Neural progenitor cell (in vitro differentiated cells): ENCODE results near the gene C1orf185. TPM values are rescaled to one million over a fixed set of nuclear protein-coding genes. Genes with fewer than 3 reads are reported as not detected.

ENCODE experiments used
- DNase-seq: peaks from one replicate; pipeline ENCODE4 v3.0.0-alpha.2; 2016; ENCODE audit warnings: low spot score
- H2AFZ ChIP-seq: fragments of 200-600 bp; sonication (generic); replicated peaks from 2 replicates; pipeline ENCODE4 v1.6.1; 2016; ENCODE audit warnings: antibody characterized with exemption
- H3F3A ChIP-seq: fragments of 200-600 bp; sonication (generic); 2 replicates; pipeline ENCODE4 v1.6.1; 2016; ENCODE audit warnings: antibody characterized with exemption, low read depth
- H3K27ac ChIP-seq: fragments of 200-600 bp; sonication (generic); 2 replicates; pipeline ENCODE4 v1.5.1; 2016; ENCODE audit warnings: mild to moderate bottlenecking
- H3K27me3 ChIP-seq: fragments of 200-600 bp; sonication (generic); 2 replicates; pipeline ENCODE4 v1.6.1; 2016; ENCODE audit warnings: mild to moderate bottlenecking, moderate library complexity
- H3K36me3 ChIP-seq: fragments of 200-600 bp; sonication (generic); 2 replicates; pipeline ENCODE4 v1.5.1; 2016
- H3K4me1 ChIP-seq: fragments of 200-600 bp; sonication (generic); 2 replicates; pipeline ENCODE4 v1.6.1; 2016; ENCODE audit warnings: mixed run types
- H3K4me2 ChIP-seq: fragments of 200-600 bp; sonication (generic); 2 replicates; pipeline ENCODE4 v1.6.1; 2016
- H3K4me3 ChIP-seq: fragments of 200-600 bp; sonication (generic); 2 replicates; pipeline ENCODE4 v1.5.1; 2016
- H3K79me2 ChIP-seq: fragments of 200-600 bp; sonication (generic); 2 replicates; pipeline ENCODE4 v1.6.1; 2016; ENCODE audit warnings: low read depth
- H3K9ac ChIP-seq: fragments of 200-600 bp; sonication (generic); 2 replicates; pipeline ENCODE4 v1.6.1; 2016
- H3K9me3 ChIP-seq: fragments of 200-600 bp; sonication (generic); 2 replicates; pipeline ENCODE4 v1.5.1; 2016; ENCODE audit warnings: low read depth
- H4K20me1 ChIP-seq: fragments of 200-600 bp; sonication (generic); 2 replicates; pipeline ENCODE4 v1.6.1; 2016; ENCODE audit warnings: low read depth
- H3K27ac Mint-ChIP-seq: 3 replicates; pipeline ENCODE4 v1.8.0; 2021; ENCODE audit warnings: mixed read lengths
- H3K27me3 Mint-ChIP-seq: 2 replicates; pipeline ENCODE4 v1.8.0; 2022; ENCODE audit warnings: low read depth, mild to moderate bottlenecking, inconsistent platforms, moderate library complexity, mixed read lengths; ENCODE audit not compliant: insufficient read depth
- H3K36me3 Mint-ChIP-seq: 3 replicates; pipeline ENCODE4 v1.8.0; 2021; ENCODE audit warnings: mixed read lengths
- H3K4me1 Mint-ChIP-seq: 3 replicates; pipeline ENCODE4 v1.8.0; 2021; ENCODE audit warnings: mixed read lengths
- H3K4me3 Mint-ChIP-seq: 3 replicates; pipeline ENCODE4 v1.8.0; 2021; ENCODE audit warnings: mild to moderate bottlenecking, moderate library complexity, mixed read lengths
- H3K9me3 Mint-ChIP-seq: 3 replicates; pipeline ENCODE4 v1.8.0; 2020; ENCODE audit warnings: mixed read lengths
- EZH2 ChIP-seq: fragments of 200-600 bp; sonication (generic); IDR thresholded peaks from 2 replicates; pipeline ENCODE4 v1.6.1; 2017; ENCODE audit warnings: antibody characterized with exemption, mild to moderate bottlenecking, moderate library complexity
- EZH2phosphoT487 ChIP-seq: fragments of 200-600 bp; sonication (generic); IDR thresholded peaks from 2 replicates; pipeline ENCODE4 v1.6.1; 2017; ENCODE audit warnings: antibody characterized with exemption
- total RNA-seq: library from RNA; depleted of rRNA; stranded (reverse); fragments of >200 nt; gene quantifications from 2 replicates; pipeline ENCODE4 v1.2.3, GENCODE V29; 2015; ENCODE audit warnings: low replicate concordance
- TF ChIP-seq, protein P1 (sequence below): fragments of 200-600 bp; sonication (generic); IDR thresholded peaks from 2 replicates; pipeline ENCODE4 v1.5.1; 2017; ENCODE audit warnings: antibody characterized with exemption, mild to moderate bottlenecking

Gene C1orf185
- total RNA-seq, 1 donor from 2014 or later, result not detected

DNA sequence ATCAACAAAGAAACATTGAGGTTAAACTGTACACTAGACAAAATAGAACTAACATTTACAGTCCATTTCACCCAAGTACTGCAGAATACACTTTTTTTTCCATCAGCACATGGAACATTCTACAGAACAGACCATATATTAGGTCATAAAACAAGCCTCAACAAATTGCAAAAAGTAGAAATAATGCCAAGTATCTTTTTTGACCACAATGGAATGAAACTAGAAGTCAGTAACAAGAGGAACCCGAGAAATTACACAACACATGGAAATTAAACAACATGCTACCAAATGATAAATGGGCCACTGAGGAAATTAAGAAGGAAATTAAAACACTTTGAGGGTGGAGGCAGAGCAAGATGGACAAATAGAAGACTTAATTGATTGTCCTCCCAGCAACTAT is 8.4 kb upstream of the C1orf185 start:
- H3K4me3 Mint-ChIP-seq, result no peak overlapping the region
- Histone ChIP-seq H3K79me2 (no peaks in the 10 kb centered on the region), H2AFZ (no peak overlapping the region), H3K27me3 (no peaks in the 10 kb centered on the region), H3K9me3 (no peaks in the 10 kb centered on the region), H3K4me2 (no peak overlapping the region), H3K4me3 (no peak overlapping the region), H4K20me1 (no peaks in the 10 kb centered on the region), H3K36me3 (no peaks in the 10 kb centered on the region), H3K27ac (no peak overlapping the region), H3K9ac (no peak overlapping the region), H3K4me1 (no peaks in the 10 kb centered on the region), H3F3A (no peaks in the 10 kb centered on the region)
- no peaks in the 10 kb centered on the region for H3K36me3 Mint-ChIP-seq
- H3K4me1 Mint-ChIP-seq, result no peaks in the 10 kb centered on the region
- TF ChIP-seq, protein P1, sequence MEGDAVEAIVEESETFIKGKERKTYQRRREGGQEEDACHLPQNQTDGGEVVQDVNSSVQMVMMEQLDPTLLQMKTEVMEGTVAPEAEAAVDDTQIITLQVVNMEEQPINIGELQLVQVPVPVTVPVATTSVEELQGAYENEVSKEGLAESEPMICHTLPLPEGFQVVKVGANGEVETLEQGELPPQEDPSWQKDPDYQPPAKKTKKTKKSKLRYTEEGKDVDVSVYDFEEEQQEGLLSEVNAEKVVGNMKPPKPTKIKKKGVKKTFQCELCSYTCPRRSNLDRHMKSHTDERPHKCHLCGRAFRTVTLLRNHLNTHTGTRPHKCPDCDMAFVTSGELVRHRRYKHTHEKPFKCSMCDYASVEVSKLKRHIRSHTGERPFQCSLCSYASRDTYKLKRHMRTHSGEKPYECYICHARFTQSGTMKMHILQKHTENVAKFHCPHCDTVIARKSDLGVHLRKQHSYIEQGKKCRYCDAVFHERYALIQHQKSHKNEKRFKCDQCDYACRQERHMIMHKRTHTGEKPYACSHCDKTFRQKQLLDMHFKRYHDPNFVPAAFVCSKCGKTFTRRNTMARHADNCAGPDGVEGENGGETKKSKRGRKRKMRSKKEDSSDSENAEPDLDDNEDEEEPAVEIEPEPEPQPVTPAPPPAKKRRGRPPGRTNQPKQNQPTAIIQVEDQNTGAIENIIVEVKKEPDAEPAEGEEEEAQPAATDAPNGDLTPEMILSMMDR, result no peak
- TF ChIP-seq EZH2phosphoT487, result no peak
- no peak for TF ChIP-seq EZH2
- H3K27me3 Mint-ChIP-seq, result no peaks in the 10 kb centered on the region
- H3K27ac Mint-ChIP-seq, result no peak overlapping the region
- H3K9me3 Mint-ChIP-seq, result peaks cover 2% of the 10 kb centered on the region
- no peak for DNase-seq

DNA sequence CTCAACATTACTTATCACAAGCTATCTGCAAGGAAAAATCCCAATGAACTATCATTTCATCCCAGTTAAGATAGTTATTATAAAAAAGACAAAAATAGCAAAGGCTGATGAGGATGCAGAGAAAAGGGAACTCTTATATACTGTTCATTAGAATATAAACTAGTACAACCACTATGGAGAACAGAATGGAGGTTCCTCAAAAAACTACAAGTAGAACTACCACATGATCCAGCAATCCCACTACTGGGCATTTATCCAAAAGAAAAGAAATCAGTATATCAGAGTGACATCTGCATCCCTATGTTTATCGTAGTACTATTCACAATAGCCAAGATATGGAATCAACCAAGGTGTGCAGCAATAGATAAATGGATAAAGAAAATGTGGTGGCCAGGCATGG is 4.9 kb upstream of the C1orf185 start:
- no peak overlapping the region for H2AFZ ChIP-seq
- H3F3A ChIP-seq, result no peaks in the 10 kb centered on the region
- no peak overlapping the region for H3K4me2 ChIP-seq
- no peaks in the 10 kb centered on the region for H4K20me1 ChIP-seq
- no peak overlapping the region for H3K9ac ChIP-seq
- Mint-ChIP-seq H3K36me3 (no peaks in the 10 kb centered on the region), H3K9me3 (no peaks in the 10 kb centered on the region), H3K4me1 (no peaks in the 10 kb centered on the region), H3K27me3 (no peaks in the 10 kb centered on the region), H3K27ac (no peak overlapping the region), H3K4me3 (no peak overlapping the region)
- H3K79me2 ChIP-seq, result no peaks in the 10 kb centered on the region
- no peak overlapping the region for H3K4me3 ChIP-seq
- no peaks in the 10 kb centered on the region for H3K36me3 ChIP-seq
- no peak overlapping the region for H3K27ac ChIP-seq
- no peaks in the 10 kb centered on the region for H3K9me3 ChIP-seq
- no peaks in the 10 kb centered on the region for H3K27me3 ChIP-seq
- no peak for DNase-seq
- H3K4me1 ChIP-seq, result no peaks in the 10 kb centered on the region
- TF ChIP-seq EZH2 (no peak), EZH2phosphoT487 (no peak)
- TF ChIP-seq, protein P1, result no peak

DNA sequence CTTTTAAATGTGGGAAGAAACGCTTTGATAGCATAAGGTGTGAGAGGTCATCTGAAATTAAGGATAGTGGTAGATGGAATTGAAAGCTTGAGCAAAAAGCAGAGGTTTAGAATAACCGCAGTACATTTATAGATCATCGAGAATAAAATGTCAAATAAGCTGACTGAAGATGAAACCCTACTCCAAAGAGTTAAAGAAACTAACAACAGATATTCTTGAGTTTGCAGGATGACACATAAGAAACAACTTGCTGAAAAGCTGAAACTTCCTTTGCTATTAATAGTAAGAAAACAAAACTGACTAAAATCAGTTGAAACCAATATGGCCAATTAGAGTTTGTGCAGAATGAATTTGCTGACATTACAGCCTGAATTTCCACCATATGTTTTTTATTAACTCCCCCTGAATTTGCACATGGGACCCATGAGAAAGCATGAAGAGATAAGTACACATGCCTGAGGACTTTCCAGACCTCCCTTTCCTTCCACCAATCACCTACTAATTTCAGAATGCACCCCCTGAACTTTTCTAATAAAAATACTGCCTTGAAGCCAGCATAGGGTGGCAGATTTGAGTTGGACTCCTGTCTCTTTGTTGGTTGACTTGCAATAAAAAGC is 1.7 kb upstream of the C1orf185 start:
- H4K20me1 ChIP-seq, result no peaks in the 10 kb centered on the region
- H3K9me3 Mint-ChIP-seq, result no peaks in the 10 kb centered on the region
- TF ChIP-seq, protein P1, result no peak
- TF ChIP-seq EZH2phosphoT487 (no peak), EZH2 (no peak)
- H3K27me3 ChIP-seq, result no peaks in the 10 kb centered on the region
- H3K36me3 ChIP-seq, result no peaks in the 10 kb centered on the region
- no peak for DNase-seq
- H3K9me3 ChIP-seq, result no peaks in the 10 kb centered on the region
- no peak overlapping the region for H3K4me3 Mint-ChIP-seq
- no peak overlapping the region for H2AFZ ChIP-seq
- H3K4me1 ChIP-seq, result no peaks in the 10 kb centered on the region
- no peaks in the 10 kb centered on the region for H3K79me2 ChIP-seq
- no peak overlapping the region for H3K27ac ChIP-seq
- no peaks in the 10 kb centered on the region for H3K36me3 Mint-ChIP-seq
- no peaks in the 10 kb centered on the region for H3K27me3 Mint-ChIP-seq
- H3K4me3 ChIP-seq, result no peak overlapping the region
- H3K9ac ChIP-seq, result no peak overlapping the region
- no peak overlapping the region for H3K27ac Mint-ChIP-seq
- no peaks in the 10 kb centered on the region for H3F3A ChIP-seq
- no peaks in the 10 kb centered on the region for H3K4me1 Mint-ChIP-seq
- H3K4me2 ChIP-seq, result no peak overlapping the region
